GM10266 (cell line): ENCODE data around the gene LY6G6D.
A peak's percentile ranks its signal among the peaks of the same experiment; 100 is the strongest.

Experiments used
- DNase-seq: peaks from one replicate; pipeline ENCODE4 v3.0.0; 2012; ENCODE audit errors: extremely low spot score
- TF ChIP-seq, protein P1 (sequence below): IDR thresholded peaks from 2 replicates; pipeline ENCODE4 v1.5.1; 2012; ENCODE audit warnings: mild to moderate bottlenecking, low read depth; ENCODE audit not compliant: control insufficient read depth, insufficient read depth; ENCODE audit errors: missing control alignments

Gene LY6G6D

DNA sequence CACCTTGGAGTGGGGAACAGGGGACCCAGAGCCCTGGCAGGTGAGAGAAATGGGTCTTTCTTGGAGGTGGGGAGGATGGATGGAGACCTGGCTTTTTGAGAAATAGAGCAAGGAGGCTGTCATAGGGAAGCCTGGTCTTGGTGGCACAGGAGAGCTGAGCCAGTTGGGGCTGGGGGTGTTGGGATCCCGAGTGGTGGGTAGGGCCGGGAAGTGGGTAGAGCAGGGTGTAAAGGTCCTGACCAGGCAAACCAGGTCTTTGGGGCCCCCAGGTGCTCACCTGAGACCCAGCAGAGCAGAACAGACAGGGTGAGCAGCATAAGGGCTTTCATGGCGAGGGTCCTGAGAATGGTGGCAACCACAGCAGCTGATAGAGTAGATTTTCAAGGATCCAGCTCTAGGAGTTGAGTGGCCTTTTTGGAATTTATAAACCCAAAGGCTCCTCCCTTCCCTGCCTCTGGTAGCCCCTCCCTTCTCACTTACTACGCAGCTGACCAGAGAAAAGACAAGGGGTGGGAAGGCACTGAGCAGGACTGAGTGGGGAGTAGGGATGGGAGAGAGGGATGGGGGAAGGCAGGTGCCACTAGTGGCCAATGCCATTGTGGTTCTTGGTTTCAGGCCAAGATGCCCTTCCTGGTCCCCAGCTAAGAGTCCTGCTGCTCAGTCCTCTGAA is 6.3 kb downstream of the LY6G6D start, which contains the start of gene LY6G6C:
TSS of gene LY6G6C (minus strand) at position 396 of the 670 bp plus-strand sequence. CDS start at position 329, 67 bp downstream.
- no peak for DNase-seq
- TF ChIP-seq, protein P1, sequence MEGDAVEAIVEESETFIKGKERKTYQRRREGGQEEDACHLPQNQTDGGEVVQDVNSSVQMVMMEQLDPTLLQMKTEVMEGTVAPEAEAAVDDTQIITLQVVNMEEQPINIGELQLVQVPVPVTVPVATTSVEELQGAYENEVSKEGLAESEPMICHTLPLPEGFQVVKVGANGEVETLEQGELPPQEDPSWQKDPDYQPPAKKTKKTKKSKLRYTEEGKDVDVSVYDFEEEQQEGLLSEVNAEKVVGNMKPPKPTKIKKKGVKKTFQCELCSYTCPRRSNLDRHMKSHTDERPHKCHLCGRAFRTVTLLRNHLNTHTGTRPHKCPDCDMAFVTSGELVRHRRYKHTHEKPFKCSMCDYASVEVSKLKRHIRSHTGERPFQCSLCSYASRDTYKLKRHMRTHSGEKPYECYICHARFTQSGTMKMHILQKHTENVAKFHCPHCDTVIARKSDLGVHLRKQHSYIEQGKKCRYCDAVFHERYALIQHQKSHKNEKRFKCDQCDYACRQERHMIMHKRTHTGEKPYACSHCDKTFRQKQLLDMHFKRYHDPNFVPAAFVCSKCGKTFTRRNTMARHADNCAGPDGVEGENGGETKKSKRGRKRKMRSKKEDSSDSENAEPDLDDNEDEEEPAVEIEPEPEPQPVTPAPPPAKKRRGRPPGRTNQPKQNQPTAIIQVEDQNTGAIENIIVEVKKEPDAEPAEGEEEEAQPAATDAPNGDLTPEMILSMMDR = no peak

DNA sequence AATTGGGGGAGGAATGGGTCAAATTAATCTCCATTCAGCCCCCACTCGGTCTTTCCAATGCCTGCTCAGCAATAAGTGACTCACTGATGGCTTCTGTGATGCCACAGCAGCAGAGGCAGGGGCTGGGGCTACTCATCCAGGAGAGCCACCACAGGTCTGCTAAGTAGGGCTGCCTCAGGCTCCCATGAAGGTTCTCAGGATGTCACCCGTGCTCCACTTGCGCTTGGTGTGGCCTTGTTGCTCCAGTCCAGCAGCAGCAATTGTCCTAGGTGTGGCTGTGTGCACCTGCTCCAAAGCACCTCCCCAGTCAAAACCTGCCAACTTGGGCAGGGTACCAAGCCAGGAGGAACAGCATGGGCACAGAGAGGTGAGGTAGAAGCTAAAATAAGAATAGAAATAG is 7.0 kb downstream of the LY6G6D start:
- TF ChIP-seq, protein P1 = no peak

DNA sequence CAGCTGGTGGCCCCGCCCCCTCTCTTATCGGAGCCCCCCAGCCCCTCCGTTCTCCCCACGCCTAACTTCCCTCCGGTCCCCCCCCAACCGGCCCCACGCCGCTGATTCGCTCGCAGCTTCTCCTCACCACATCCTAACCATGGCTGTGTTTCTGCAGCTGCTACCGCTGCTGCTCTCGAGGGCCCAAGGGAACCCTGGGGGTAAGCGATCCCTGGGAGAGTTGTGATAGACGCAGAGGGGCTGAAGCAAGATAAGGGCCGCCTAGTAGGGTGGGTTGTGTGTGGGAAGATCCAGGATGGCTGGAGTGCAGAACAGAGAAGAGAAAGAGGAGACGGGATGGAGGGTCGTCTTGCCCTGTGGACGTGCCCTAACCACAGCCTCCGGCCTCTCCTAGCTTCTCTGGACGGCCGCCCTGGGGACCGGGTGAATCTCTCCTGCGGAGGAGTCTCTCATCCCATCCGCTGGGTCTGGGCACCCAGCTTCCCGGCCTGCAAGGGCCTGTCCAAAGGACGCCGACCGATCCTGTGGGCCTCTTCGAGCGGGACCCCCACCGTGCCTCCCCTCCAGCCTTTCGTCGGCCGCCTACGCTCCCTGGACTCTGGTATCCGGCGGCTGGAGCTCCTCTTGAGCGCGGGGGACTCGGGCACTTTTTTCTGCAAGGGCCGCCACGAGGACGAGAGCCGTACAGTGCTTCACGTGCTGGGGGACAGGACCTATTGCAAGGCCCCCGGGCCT is 8.3 kb downstream of the LY6G6D start, which contains the start of gene MPIG6B:
TSS of gene MPIG6B (plus strand) at position 129 of the 735 bp plus-strand sequence. CDS start at position 140, 11 bp downstream.
- TF ChIP-seq, protein P1 = no peak
- no peak for DNase-seq

More for the DNA sequence above, 7.0 kb downstream of the LY6G6D start:
- DNase-seq = no peak

DNA sequence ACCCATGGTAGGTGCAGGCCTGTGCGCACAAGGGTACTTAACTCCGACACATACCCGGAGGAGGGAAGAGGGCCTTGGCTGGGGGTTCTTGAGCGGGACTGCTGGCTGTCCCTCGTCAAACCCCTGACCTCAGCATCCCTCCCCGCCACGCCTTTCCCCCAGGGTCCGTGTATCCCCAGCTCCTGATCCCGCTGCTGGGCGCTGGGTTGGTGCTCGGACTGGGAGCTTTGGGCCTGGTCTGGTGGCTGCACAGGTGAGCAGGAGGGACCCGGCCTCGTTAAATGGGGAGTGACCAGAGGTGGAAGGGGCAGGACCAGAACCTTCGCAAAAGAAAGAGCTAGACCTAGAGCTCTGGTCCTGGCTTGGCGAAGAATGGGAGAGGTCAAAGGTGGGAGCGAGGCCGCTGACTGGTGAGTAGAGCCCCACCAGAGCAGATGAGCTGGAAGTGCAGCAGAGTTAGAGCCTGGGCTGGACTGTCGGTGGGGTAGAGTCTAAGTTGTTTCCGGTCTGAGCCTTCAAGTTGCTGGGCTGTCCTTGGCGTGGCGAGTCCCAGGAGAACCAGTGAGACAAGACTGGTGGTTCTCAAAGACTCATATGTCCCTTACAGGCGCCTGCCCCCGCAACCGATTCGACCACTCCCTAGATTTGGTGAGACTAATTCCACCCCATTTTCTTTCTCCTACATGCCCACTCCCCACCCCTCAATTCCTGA is 9.0 kb downstream of the LY6G6D start:
- TF ChIP-seq, protein P1 = no peak
- DNase-seq = no peak

DNA sequence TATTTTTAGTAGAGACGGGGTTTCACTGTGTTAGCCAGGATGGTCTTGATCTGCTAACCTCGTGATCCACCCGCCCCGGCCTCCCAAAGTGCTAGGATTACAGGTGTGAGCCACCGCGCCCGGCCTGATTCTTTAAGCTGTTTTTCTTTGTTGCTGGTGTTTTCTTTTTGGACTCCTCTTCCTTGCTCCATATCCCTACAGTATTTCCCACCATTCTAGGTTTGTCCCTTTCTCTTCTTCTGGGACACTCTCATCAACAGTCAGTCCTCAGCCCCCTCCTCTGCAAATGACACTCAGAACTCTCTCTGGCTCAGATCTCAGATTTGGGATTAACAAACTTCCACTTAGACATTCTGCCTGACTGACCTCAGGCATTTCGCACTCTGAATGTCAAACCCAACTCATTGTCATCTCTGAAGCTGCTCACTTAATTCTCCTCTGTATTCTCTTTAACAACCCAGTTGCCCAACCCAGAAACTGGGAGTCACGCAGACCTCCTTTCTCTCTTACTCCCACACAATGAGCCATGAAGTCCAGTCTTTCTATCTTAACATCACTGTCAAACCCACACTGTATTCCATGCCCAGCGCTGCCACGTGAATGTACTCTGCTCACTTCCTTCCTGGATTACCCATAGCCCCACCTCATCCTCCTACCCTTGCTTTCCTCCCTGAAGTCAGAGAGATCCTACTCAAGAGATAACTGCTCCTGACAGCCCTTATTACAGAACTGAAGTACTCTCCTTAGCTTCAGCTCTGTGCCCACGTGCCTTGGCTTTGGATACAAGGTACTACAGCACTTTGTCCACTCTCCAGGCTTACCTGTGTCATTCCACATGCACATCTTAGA is 10.6 kb downstream of the LY6G6D start:
- DNase-seq = no peak
- TF ChIP-seq, protein P1 = no peak

DNA sequence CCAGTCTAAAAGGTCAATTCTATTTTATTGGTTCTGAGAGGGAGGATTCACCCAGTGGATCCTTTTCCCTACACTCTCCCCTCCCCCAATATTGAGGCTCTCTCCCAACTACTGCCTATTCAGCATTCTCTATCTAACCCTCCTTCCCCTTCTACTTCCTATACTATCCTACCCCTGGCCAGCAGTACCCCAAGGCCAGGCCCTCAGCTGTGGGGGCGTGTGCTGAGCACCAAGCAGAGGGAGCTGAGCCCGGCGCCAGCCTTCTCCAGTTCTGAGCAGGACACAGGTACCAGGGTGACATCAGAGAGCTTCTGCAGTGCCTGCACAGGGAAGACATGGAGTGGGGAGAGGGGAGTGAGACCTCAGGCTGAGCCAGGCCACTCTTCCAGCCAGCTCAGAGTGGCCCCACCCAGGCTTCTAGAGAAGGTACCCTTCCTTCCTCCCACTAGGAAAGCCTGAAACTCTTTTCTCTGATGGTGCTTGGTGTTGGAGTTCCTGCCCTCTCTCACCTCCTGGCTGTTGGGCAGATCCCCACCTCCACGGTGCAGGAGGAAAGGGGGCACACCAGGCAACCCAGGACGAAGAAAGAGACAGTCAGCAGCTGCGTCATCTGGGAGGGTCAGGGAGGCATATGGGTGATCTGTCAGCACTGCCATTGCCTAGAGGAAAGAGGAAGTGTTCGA is 12.0 kb downstream of the LY6G6D start:
- TF ChIP-seq, protein P1 = no peak
- DNase-seq = peak; percentile 80
